ENCODE data around the gene GALNT5. TPM values are rescaled to one million over a fixed set of nuclear protein-coding genes. Genes with fewer than 3 reads are reported as not detected.

GALNT5 gene
- total RNA-seq, 1 donor from 2014 or later, result not detected

GRCh38 chr2:157363612-157364101 is 106.2 kb downstream of the GALNT5 start:
- intact Hi-C loops (cut with micrococcal nuclease), result no loop called here

Other genes with a start within 250 kb of the GALNT5 start
- gene ERMN, start 68.1 kb downstream of the GALNT5 start, total RNA-seq, result 5.2 and 5.8 TPM in 2 replicates
- 484 and 497 TPM in 2 replicates for gene CYTIP, start 186.4 kb downstream of the GALNT5 start, total RNA-seq

All from T-helper 1 cell treated with Interleukin-12 subunit alpha and Interleukin-12 subunit beta and Interleukin-4 antibody, amounts not matched to agents 30 ng/mL and 1 ng/mL, for 36 hours (primary cell).